AG09319 (cell line): ENCODE results near the gene WDFY3.
A peak's percentile ranks its signal among the peaks of the same experiment; 100 is the strongest.

Source experiments
- DNase-seq: peaks from one replicate; pipeline ENCODE4 v3.0.0-alpha.2; 2010; ENCODE audit warnings: low read depth; ENCODE audit errors: extremely low read depth
- CTCF ChIP-seq: IDR thresholded peaks from 2 replicates; pipeline ENCODE4 v1.5.1; 2011; ENCODE audit warnings: low read depth, mild to moderate bottlenecking, inconsistent platforms, low read length, moderate library complexity

Gene WDFY3

DNA sequence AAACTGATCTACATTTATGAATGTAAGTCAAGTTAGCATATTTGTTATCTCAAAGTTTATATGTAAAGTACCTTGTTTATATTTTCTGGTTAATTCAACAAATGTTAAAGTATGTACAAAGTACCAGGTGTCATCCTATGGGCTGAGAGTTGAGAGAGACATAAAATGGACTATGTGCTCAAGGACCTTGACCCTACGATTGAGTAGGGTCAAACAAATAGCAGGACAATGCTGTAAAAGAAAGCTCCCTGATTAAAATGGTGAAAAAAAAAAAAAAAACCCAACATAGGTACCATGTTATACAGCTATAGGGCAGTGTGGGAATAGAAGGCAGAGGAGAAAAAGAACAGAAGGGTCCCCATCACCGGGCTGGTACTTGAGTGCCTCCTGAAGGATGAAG, 260.2 kb downstream of the WDFY3 start:
- no peak for TF ChIP-seq CTCF
- DNase-seq: no peak

DNA sequence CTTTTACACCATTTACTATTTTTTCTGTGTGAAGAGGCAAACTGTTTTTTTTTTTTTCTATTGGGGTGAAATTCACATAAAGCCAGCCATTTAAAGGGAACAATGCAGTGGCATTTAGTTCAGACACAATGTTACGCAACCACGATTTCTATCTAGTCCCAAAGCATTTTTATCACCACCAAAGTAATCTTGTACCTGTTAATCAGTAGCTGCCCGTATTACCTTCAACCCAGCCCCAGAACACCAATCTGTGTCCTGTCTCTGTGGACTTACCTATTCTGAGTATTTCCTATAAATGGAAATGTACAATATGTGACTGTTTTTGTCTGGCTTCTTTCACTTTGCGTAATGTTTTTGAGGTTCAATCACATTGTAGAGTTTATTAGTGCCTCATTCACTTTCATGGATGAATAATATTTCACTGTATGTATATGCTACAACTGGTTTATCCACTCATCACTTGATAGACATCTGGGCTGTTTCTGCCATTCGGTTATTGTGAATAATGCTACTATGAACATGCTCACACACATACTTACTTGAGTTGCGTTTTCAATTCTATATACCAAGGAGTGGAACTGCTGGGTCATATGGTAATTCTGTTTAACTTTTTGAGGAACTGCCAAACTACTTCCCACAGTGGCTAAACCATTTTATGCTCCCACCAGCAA, 267.4 kb downstream of the WDFY3 start:
- DNase-seq: no peak
- TF ChIP-seq CTCF: no peak

DNA sequence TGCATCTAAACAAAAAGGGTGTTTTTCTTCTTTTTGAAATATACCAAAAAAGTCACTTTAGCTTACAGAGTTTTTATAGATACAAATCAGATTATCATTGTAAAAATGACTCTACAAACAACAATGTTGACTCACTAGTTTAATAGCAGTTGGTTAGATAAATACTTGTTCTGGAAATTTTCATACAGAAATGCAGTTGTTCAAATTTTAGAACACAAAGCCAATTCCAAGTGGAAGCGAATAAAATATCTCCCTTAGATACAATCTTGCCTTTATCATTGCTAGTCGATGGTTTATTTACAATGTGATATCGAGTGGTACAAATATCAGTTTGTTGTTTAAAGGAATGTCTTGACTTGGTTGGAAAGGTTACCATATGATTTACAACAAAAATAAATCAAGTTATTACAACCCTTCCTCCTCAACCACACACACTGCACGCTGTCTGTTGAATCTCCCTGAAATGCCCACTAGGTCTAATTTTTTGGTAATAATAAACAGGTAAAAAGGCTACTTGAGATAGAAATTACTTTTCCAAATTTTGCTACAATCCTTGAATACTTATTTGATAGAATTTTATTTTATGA, 268.8 kb downstream of the WDFY3 start:
- TF ChIP-seq CTCF: no peak
- no peak for DNase-seq

- TF ChIP-seq CTCF: no peak
- DNase-seq: no peak
Measured at GRCh38 chr4:84697159-84697558, 269.3 kb downstream of the WDFY3 start.

DNA sequence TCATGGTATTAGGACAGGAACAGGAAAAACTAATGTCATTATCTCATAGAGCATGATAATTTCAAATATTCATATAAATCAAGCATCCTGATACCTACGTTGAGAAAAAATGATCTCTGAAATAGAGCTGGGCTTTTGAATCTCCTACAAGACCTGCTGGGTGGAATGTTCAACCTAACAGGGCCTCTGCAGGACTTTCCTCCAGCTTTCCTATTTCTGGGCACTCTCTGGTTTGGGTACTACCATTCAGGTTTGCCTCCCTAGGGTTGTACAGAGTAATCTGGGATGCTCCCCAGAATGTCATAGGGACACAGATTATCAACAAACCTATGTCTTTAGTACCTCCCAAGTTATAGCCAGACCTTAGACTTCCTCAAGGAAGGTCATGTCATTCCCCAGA, 274.7 kb downstream of the WDFY3 start:
- no peak for TF ChIP-seq CTCF
- DNase-seq: no peak

GRCh38 chr4:84691170-84691691, 275.3 kb downstream of the WDFY3 start:
- DNase-seq: peak; percentile 61
- no peak for TF ChIP-seq CTCF

DNA sequence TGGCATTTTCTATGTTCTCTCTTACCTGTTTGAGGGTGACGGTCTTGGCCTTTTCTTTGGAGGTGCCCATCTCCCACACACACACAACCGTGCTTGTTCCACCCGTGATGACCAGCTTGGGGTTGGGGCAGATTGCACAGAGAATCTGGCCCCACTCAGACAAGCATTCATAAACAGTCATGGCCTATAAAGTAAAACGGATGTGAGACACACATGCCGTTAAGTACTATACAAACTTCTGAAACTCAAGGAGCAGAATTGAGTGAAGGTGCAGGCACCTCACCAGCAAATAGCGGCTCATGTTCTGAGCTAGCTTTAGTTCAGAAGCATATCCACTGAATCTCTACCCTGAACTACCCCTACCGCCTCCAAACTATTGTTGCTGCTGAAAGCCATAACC, 276.0 kb downstream of the WDFY3 start:
- no peak for TF ChIP-seq CTCF
- no peak for DNase-seq
